Endodermal cell (in vitro differentiated cells): Measurements from ENCODE around the gene EIF5A2. TPM values are rescaled to one million over a fixed set of nuclear protein-coding genes. Genes with fewer than 3 reads are reported as not detected.

Experiments used
- DNase-seq: peaks from one replicate; pipeline ENCODE4 v3.0.0-alpha.2; 2017
- H3K27ac ChIP-seq: 2 replicates; pipeline ENCODE4 v1.5.1; 2013; ENCODE audit warnings: mild to moderate bottlenecking, low read depth, low read length, moderate library complexity
- H3K27me3 ChIP-seq: 2 replicates; pipeline ENCODE4 v1.6.1; 2013; ENCODE audit warnings: mild to moderate bottlenecking, low read length, moderate library complexity; ENCODE audit not compliant: insufficient read depth, control insufficient read depth, poor library complexity, severe bottlenecking
- H3K36me3 ChIP-seq: 2 replicates; pipeline ENCODE4 v1.7.0; 2013; ENCODE audit warnings: mild to moderate bottlenecking, low read length, moderate library complexity; ENCODE audit not compliant: control insufficient read depth, insufficient read depth
- H3K4me1 ChIP-seq: one replicate; pipeline ENCODE4 v1.7.0; 2013; ENCODE audit warnings: low read length; ENCODE audit not compliant: control insufficient read depth, insufficient read depth
- H3K4me3 ChIP-seq: 2 replicates; pipeline ENCODE4 v1.5.1; 2013; ENCODE audit warnings: mild to moderate bottlenecking, low read length, moderate library complexity
- H3K9ac ChIP-seq: 2 replicates; pipeline ENCODE4 v1.6.1; 2013; ENCODE audit warnings: mild to moderate bottlenecking, low read length, moderate library complexity; ENCODE audit not compliant: poor library complexity, severe bottlenecking; ENCODE audit errors: extremely low read depth
- H3K9me3 ChIP-seq: 2 replicates; pipeline ENCODE4 v1.6.1; 2013; ENCODE audit warnings: mild to moderate bottlenecking, low read length, moderate library complexity; ENCODE audit not compliant: control insufficient read depth
- H3K27ac Mint-ChIP-seq: 2 replicates; pipeline ENCODE4 v1.8.0; 2020; ENCODE audit warnings: mixed read lengths
- H3K27me3 Mint-ChIP-seq: 2 replicates; pipeline ENCODE4 v1.8.0; 2021; ENCODE audit warnings: mild to moderate bottlenecking, mixed read lengths; ENCODE audit not compliant: insufficient read depth
- H3K36me3 Mint-ChIP-seq: 2 replicates; pipeline ENCODE4 v1.8.0; 2020; ENCODE audit warnings: low read depth, mixed read lengths
- H3K4me1 Mint-ChIP-seq: 2 replicates; pipeline ENCODE4 v1.8.0; 2020; ENCODE audit warnings: mixed read lengths
- H3K4me3 Mint-ChIP-seq: 2 replicates; pipeline ENCODE4 v1.8.0; 2020; ENCODE audit warnings: mild to moderate bottlenecking, moderate library complexity, mixed read lengths
- H3K9me3 Mint-ChIP-seq: 2 replicates; pipeline ENCODE4 v1.8.0; 2020; ENCODE audit warnings: mild to moderate bottlenecking, mixed read lengths
- CTCF ChIP-seq: fragments of 200-600 bp; sonication (generic); conservative IDR thresholded peaks from 2 replicates; pipeline ENCODE4 v1.5.0; 2021; ENCODE audit warnings: antibody characterized with exemption, mild to moderate bottlenecking
- WGBS, 2 experiments: methylation state at CpG; one replicate each; pipeline versions ENCODE4 v1.1.5 to v1.1.7; 2013; ENCODE audit warnings: missing lambda C conversion rate in 2 of 2, mixed read lengths in 1 of 2; ENCODE audit not compliant: insufficient coverage in 1 of 2, insufficient read length in 1 of 2; 5-methylcytosine and 5-hydroxymethylcytosine counted together
- total RNA-seq, 2 donors: library from RNA; stranded (reverse); fragmentation: NEBNext Ultra II Directional in 1 of 2; extraction: Animal tissue kit (Norgen Biotek cat#: 25700) in 1 of 2; gene quantifications; 2 replicates in 1 of 2; 3 replicates in 1 of 2; pipeline ENCODE4 v1.2.1, GENCODE V29; 2021

The EIF5A2 gene
- total RNA-seq, 2 donors from 2014 or later: 8.4 to 12.4 TPM

- H3K27ac ChIP-seq: no peak overlapping the region
- no peak for TF ChIP-seq CTCF
- H3K9ac ChIP-seq: peak overlapping the region; percentile 98
- H3K4me1 ChIP-seq: no peaks in the 10 kb centered on the region
- no peaks in the 10 kb centered on the region for H3K9me3 Mint-ChIP-seq
- H3K36me3 Mint-ChIP-seq: peaks cover 27% of the 10 kb centered on the region
- H3K27me3 Mint-ChIP-seq: no peaks in the 10 kb centered on the region
- H3K4me3 ChIP-seq: peak overlapping the region; percentile 87
- DNase-seq: no peak
- WGBS, 2 experiments: 83 to 91% methylated on average over 1 to 3 of the region's 3 CpGs
- H3K27ac Mint-ChIP-seq: peak overlapping the region; percentile 52
- peak overlapping the region; percentile 86 for H3K4me3 Mint-ChIP-seq
- peaks cover 14% of the 10 kb centered on the region for H3K4me1 Mint-ChIP-seq
- H3K9me3 ChIP-seq: no peaks in the 10 kb centered on the region
- H3K36me3 ChIP-seq: peaks cover 30% of the 10 kb centered on the region
- no peaks in the 10 kb centered on the region for H3K27me3 ChIP-seq
Measured at GRCh38 chr3:170866499-170866898, 41.9 kb downstream of the EIF5A2 start.

DNA sequence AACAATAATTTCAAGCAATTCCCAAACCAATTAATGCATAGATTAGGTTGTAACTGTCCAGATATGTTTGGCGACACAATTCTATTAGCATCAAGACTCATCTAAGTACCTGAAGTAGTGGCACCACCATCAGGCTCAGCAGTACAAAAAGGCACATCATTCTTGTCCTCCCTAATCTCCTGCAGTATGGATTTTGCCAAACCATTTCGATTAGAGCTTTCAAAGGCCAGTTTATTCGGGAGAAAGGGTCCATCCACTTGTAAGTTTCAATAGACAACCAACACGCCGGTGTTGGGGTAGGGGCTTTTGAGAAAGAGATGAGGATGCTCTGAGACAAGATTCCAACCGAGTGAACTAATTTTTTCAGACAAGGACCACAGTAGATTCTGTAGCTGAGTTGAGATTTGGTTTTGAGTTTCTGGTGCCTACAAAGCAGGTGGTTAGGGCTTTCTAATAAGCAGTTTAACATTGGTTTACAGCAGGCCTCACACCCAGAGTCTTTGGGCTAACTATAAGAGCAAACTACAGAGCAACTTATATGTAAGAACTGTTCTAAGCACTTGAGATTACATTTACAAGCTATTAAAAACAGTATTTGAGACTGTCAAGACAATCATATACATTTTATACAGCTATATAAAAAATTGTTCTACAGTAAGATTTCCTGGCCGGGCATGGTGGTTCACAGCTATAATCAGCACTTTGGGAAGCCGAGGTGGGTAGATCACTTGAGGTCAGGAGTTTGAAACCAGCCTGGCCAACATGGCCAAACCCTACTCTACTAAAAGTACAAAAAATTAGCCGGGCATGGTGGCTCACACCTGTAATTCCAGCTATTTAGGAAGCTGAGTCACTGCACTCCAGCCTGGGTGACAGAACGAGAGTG lies 43.0 kb downstream of the EIF5A2 start:
- no peaks in the 10 kb centered on the region for H3K27me3 ChIP-seq
- Mint-ChIP-seq H3K9me3 (no peaks in the 10 kb centered on the region), H3K27me3 (no peaks in the 10 kb centered on the region), H3K36me3 (peaks cover 27% of the 10 kb centered on the region), H3K27ac (peak overlapping the region; percentile 76), H3K4me1 (peaks cover 9% of the 10 kb centered on the region), H3K4me3 (no peak overlapping the region)
- WGBS, 2 experiments: 92% methylated on average over 6 to 10 of the region's 10 CpGs
- H3K27ac ChIP-seq: no peak overlapping the region
- H3K4me1 ChIP-seq: no peaks in the 10 kb centered on the region
- no peak for TF ChIP-seq CTCF
- no peak overlapping the region for H3K9ac ChIP-seq
- no peak overlapping the region for H3K4me3 ChIP-seq
- H3K36me3 ChIP-seq: peaks cover 30% of the 10 kb centered on the region
- H3K9me3 ChIP-seq: no peaks in the 10 kb centered on the region
- DNase-seq: peak; percentile 59

DNA sequence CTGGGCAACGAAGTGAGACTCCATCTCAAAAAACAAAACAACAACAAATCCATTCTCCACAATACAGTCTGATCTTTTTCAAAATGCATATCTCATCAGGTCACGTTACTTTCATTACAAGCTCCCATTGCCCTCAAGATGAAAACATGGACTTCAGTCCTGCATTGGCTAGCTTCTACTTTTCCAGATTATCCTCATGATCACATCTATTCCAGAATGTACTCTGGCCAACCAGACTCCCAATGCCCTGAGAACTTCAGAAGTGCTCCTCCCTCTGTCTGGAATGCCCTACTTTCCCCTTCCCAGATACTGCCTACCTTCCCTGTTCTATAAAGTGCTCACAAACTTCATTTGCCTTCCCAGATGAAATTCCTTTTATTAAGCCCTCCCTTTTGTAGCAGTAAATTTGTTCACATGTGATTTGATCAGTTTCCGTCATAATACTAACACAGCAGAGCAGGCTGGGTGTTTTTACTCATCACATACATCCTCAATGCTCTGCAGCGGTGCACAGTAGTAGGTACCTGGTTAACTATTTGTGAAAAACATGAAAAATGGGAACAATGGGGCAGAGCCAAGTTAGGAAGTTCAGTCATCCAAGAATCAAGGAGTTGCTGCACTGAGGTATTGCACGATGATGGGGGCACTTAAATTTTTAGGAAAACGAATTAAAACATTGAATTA lies 43.8 kb downstream of the EIF5A2 start:
- peaks cover 30% of the 10 kb centered on the region for H3K36me3 ChIP-seq
- Mint-ChIP-seq H3K27ac (peak overlapping the region; percentile 26), H3K36me3 (peaks cover 26% of the 10 kb centered on the region), H3K4me3 (no peak overlapping the region), H3K9me3 (no peaks in the 10 kb centered on the region), H3K27me3 (no peaks in the 10 kb centered on the region), H3K4me1 (peaks cover 9% of the 10 kb centered on the region)
- no peak overlapping the region for H3K27ac ChIP-seq
- no peak for TF ChIP-seq CTCF
- no peaks in the 10 kb centered on the region for H3K9me3 ChIP-seq
- no peak overlapping the region for H3K9ac ChIP-seq
- DNase-seq: peak; percentile 59
- no peak overlapping the region for H3K4me3 ChIP-seq
- 92 to 100% methylated on average over 5 to 6 of the region's 6 CpGs for WGBS, 2 experiments
- no peaks in the 10 kb centered on the region for H3K27me3 ChIP-seq
- no peaks in the 10 kb centered on the region for H3K4me1 ChIP-seq
